Posterior vena cava (tissue), 2 donors: ENCODE results near the gene STH. TPM values are rescaled to one million over a fixed set of nuclear protein-coding genes. Genes with fewer than 3 reads are reported as not detected.
"Not testable (repeated sequence)": the region's sequence is repeated elsewhere in the genome, so short reads cannot be mapped to it uniquely, and the experiment has no call there.

Experiments used
- DNase-seq: peaks from one replicate; pipeline ENCODE4 v3.0.0-alpha.2; 2020; ENCODE audit warnings: low spot score
- intact Hi-C, 2 donors: fragments of 100-400 bp; cut with DNase I; formaldehyde crosslinking; loops; one replicate each; pipeline versions ENCODE4 v1.14.1 to v1.14.2; 2022 to 2023
- total RNA-seq, 2 donors: library from RNA; stranded (reverse); fragmentation: NEBNext Ultra II Directional; extraction: Animal tissue kit (Norgen Biotek cat#: 25700); gene quantifications; one replicate each; pipeline ENCODE4 v1.2.1, GENCODE V29; 2021
- donor health status: DM: yes; HTN: yes; CAD: no.
- donor health status: DM: yes; HTN: yes; CAD: no.

The STH gene
- total RNA-seq, 2 donors from 2014 or later, result not detected

- intact Hi-C loops, DNase-seq: not testable (repeated sequence)
These were observed 20.4 kb downstream of the STH start for GRCh38 chr17:46019408-46019925.

GRCh38 chr17:46020023-46020761, 21.1 kb downstream of the STH start:
- no peak for DNase-seq
- intact Hi-C loops, result no loop called here

GRCh38 chr17:46020998-46021397, 21.9 kb downstream of the STH start:
- DNase-seq, result no peak
- intact Hi-C loops, result no loop called here

- intact Hi-C loops, DNase-seq: not testable (repeated sequence)
These were observed 24.3 kb downstream of the STH start for GRCh38 chr17:46023366-46023765.

- no peak for DNase-seq
- intact Hi-C loops, result no loop called here
These were observed 24.8 kb downstream of the STH start for GRCh38 chr17:46023783-46024388.

- intact Hi-C loops, result no loop called here
- no peak for DNase-seq
These were observed 25.5 kb downstream of the STH start for GRCh38 chr17:46024590-46024989.

- DNase-seq, result no peak
- intact Hi-C loops, result no loop called here
These were observed 26.0 kb downstream of the STH start for GRCh38 chr17:46025060-46025459.

- DNase-seq, result no peak
- intact Hi-C loops, result no loop called here
These were observed 26.6 kb downstream of the STH start for GRCh38 chr17:46025510-46026165.

GRCh38 chr17:46026166-46027047, 27.4 kb downstream of the STH start:
- no peak for DNase-seq
- intact Hi-C loops, result no loop called here

GRCh38 chr17:46027048-46027975, 28.3 kb downstream of the STH start:
- intact Hi-C loops, result no loop called here
- no peak for DNase-seq

GRCh38 chr17:46027976-46028325, 28.9 kb downstream of the STH start:
- DNase-seq, result no peak
- intact Hi-C loops, result no loop called here

- DNase-seq, result no peak
- intact Hi-C loops, result no loop called here
These were observed 29.3 kb downstream of the STH start for GRCh38 chr17:46028374-46028773.

- intact Hi-C loops, result no loop called here
- DNase-seq, result no peak
These were observed 30.0 kb downstream of the STH start for GRCh38 chr17:46028981-46029565.

- intact Hi-C loops, result no loop called here
- no peak for DNase-seq
These were observed 30.6 kb downstream of the STH start for GRCh38 chr17:46029627-46030026.

- DNase-seq, result no peak
- intact Hi-C loops, result no loop called here
These were observed 31.7 kb downstream of the STH start for GRCh38 chr17:46030752-46031151.

GRCh38 chr17:46031440-46031839, 32.4 kb downstream of the STH start:
- no peak for DNase-seq
- intact Hi-C loops, result no loop called here

- DNase-seq, result no peak
- intact Hi-C loops, result no loop called here
These were observed 32.9 kb downstream of the STH start for GRCh38 chr17:46031920-46032319.

- no peak for DNase-seq
- intact Hi-C loops, result no loop called here
These were observed 33.9 kb downstream of the STH start for GRCh38 chr17:46032909-46033308.
